Measurements from ENCODE around the gene RAMP2. TPM values are rescaled to one million over a fixed set of nuclear protein-coding genes. Genes with fewer than 3 reads are reported as not detected.
"Not testable (repeated sequence)": the region's sequence is repeated elsewhere in the genome, so short reads cannot be mapped to it uniquely, and the experiment has no call there.

The RAMP2 gene
- 10 to 100 TPM; 40.9 to 49.7 TPM for total RNA-seq
- long read RNA-seq, partial matches to known transcripts, result 1 of 3 reads
- long read RNA-seq, other reads (novel, unspliced or antisense), result 1 of 3 reads

- ATAC-seq, result peak; percentile 62 to 71
- intact Hi-C loops (cut with DNase I), result loop anchor here (5.0 kb wide), 2 partner anchors 39 to 184 kb away; partner anchors contain the start of gene PSMC3IP (in 1 of the 2)
- DNase-seq, result peak; percentile 46
These were observed at the start of gene RAMP2 for GRCh38 chr17:42760652-42761581. RAMP2 (plus strand) TSS chr17:42761227; CDS start chr17:42761262, 35 bp downstream.

DNA sequence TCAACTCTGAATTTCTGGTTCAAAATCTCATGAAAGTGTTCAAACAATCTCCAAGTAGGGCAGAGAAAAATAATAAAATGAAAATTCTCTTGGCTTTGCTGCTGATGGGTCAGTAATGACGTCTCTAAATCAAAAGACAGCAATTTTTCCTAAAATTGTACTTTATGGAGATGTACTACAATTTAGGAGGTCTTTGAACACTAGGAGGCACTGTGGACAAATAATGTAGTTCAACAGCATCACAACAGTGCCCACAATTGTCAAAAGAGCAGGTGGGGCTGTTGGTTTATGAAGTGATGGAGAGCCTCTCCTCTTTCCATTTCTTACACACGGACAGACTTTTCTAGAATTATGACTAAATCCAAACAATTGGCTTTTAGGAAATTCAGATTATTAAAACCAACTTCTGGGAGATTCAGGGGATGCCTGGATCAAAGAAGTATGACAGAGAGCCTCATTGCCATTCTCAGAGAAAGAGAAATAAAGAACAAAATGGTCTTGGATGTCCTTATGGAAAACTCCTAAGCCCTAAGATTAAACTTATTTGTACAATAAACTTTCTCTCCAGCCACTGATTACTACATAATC is 39.9 kb upstream of the RAMP2 start:
- DNase-seq (no peak), ATAC-seq (peak; percentile 61 to 80)
- intact Hi-C loops (cut with DNase I), result loop anchor here (2.0 to 10.0 kb wide), 4 partner anchors 41 to 214 kb away; partner anchors contain the start of genes BECN1 (in 1 of the 2) and RAMP2 (in 1 of the 2)

GRCh38 chr17:42723636-42724035 is 37.4 kb upstream of the RAMP2 start:
- intact Hi-C loops (cut with DNase I), result loop anchor here (5.0 to 10.0 kb wide), 3 partner anchors 39 to 211 kb away; partner anchors contain the start of genes BECN1 (in 1 of the 2) and RAMP2 (in 1 of the 2)
- no peak for ATAC-seq
- DNase-seq, result no peak

DNA sequence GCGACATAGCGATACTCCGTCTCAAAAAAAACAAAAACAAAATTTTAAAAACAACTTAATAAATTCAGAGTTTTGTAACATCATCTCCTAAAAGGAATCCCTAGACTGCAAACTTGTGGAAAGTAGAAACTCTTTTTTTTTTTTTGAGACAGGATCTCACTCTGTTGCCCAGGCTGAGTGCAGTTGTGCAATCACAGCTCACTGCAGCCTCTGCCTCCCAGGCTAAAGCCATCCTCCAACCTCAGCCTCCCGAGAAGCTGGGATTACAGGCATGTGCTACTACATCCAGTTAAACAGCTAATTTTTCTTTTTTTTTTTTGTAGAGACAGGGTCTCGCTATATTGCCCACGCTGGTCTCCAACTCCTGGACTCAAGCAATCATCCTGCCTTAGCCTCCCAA is 35.9 kb upstream of the RAMP2 start:
- intact Hi-C loops (cut with DNase I), result loop anchor here in 1 of 2 donors (10.0 kb wide), 1 partner anchor 210 kb away; no protein-coding TSS in a partner anchor

DNA sequence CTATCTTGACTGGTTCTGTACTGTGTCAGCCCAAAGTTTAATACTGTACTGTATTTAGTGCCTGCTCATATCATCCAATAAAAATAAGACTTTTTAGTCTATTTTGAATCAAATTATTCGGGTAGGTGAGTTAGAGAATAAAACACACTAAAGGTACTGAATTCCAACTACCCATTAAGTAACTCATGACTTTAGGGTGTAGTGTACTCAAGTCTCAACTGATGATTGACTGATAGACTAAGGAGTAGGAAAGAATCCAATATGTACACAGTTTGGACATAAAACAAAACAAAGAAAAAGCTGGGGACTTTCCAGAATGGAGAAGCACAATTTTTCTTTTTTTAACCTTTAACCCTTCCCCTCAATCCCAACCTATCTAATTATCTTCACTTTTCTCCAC is 20.3 kb upstream of the RAMP2 start:
- ATAC-seq, result no peak
- DNase-seq, result no peak
- intact Hi-C loops (cut with DNase I), result no loop called here

More for the DNA sequence above, 35.9 kb upstream of the RAMP2 start:
- no peak for ATAC-seq
- DNase-seq, result no peak

DNA sequence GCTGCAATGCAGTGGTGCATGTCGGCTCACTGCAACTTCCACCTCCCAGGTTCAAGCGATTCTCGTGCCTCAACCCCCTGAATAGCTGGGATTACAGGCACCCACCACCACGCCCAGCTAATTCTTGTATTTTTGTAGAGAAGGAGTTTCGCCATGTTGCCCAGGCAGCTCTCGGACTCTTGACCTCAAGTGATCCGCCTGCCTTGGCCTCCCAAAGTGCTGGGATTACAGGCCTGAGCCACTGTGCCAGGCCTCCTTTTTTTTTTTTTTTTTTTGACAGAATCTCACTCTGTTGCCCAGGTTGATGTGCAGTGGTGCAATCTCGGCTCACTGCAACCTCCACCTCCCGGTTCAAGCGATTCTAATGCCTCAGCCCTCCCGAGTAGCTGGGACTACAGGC is 18.1 kb upstream of the RAMP2 start:
- intact Hi-C loops (cut with DNase I); DNase-seq; ATAC-seq: not testable (repeated sequence)

- DNase-seq, result no peak
- intact Hi-C loops (cut with DNase I), result no loop called here
- ATAC-seq, result no peak
These were observed 17.3 kb upstream of the RAMP2 start for GRCh38 chr17:42743595-42744282.

DNA sequence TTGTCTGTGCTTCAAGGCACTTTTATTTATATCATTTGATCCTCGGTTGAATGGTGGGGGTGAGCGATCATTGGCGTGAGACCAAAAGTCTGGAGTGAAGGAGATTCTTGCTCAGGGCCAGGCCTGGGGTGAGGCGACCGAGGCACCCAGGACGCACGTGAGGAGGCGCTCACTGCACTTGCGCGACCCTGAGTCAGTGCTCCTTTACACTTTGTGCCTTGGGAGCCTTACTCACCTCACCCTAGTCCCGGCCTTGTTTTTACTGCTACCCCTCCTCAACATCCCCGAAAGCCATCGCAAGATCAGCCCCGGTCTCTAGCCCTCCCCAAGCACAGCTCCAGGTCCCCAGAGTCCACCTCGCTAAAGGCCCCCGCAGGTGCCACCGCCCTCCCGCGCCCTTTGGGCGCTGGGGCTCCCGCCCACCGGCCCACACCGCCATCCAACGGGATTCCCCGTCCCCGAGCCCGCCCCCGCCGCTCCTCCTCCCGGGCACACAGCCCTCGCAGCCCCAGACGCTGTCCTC is 16.7 kb upstream of the RAMP2 start:
- peak; percentile 83 for DNase-seq
- ATAC-seq, result peak; percentile 88 to 93
- intact Hi-C loops (cut with DNase I), result no loop called here

GRCh38 chr17:42744806-42745617 is 16.0 kb upstream of the RAMP2 start, which contains the start of gene EZH1:
EZH1 (minus strand) TSS chr17:42745040; CDS start chr17:42728941, 16,099 bp downstream.
- ATAC-seq, result peak; percentile 98 to 99
- DNase-seq, result peak; percentile 90
- intact Hi-C loops (cut with DNase I), result no loop called here

GRCh38 chr17:42748202-42748907 is 12.7 kb upstream of the RAMP2 start:
- intact Hi-C loops (cut with DNase I), result no loop called here
- DNase-seq (no peak), ATAC-seq (no peak)

GRCh38 chr17:42748908-42749798 is 11.9 kb upstream of the RAMP2 start:
- no peak for ATAC-seq
- intact Hi-C loops (cut with DNase I), result no loop called here
- DNase-seq, result no peak

DNA sequence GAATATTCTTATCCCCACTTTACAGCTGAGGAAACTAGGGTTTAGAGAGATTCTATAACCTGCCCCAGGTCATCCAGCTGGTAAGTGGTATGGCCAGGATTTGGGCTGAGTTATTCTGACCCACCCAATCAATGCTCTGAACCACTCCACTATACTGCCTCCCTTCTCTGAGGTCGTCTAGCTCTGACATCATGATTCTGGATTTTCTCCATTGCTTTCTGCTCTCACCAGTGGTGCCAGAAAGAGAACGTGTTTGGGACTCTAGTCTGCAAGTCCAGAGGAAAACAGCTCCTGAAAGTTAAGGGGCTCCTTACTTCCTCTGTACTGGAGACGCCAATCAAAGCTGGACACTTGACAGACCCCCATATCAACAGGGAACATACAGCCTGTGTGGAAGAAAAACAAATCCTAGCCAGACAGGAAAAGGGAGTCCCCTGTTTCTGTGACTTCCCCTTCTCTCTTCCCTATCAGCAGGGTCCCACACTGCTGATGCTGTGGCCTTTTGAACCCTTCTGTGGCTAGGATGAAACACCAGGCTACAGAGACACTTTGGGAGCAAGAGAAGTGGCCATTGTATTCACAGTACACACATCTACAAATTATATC is 10.2 kb upstream of the RAMP2 start:
- ATAC-seq (peak; percentile 20 to 51), DNase-seq (no peak)
- intact Hi-C loops (cut with DNase I), result no loop called here

DNA sequence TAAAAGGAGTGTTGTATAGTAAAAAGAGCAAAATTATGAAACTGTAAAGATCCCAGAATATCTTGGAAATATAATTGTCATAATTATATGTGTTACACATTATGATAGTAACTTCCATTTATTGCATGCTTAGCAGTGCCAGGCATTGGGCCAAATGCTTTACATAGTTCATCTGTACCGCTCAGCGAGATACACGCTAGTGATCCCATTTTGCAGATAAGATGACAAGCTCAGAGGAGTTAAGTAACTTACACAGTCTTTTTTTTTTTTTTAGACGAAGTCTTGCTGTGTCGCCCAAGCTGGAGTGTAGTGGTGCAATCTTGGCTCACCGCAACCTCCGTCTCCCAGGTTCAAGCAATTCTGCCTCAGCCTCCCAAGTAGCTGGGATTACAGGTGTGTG is 9.4 kb upstream of the RAMP2 start:
- ATAC-seq (no peak), DNase-seq (no peak)
- intact Hi-C loops (cut with DNase I), result no loop called here

DNA sequence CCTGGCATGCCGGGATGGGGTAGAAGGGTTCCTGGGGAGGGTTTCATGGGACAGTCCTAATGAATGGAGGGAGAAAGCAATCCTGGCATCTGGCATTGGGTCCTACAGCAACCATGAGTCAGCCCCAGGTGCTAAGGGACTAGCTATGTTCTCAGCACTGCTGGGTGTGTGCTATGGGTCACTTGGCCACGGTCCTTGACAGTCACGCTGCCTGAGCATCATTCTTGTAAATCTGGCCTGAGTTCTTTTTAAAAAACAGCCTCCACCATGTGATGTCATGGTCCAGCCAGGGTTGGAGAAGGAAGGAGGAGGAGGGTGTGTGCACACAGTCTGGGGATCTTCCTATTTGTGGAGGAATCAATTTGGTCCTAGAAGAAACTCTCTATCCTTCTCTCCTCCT is 6.2 kb upstream of the RAMP2 start:
- DNase-seq (peak; percentile 61), ATAC-seq (peak; percentile 35 to 75)
- intact Hi-C loops (cut with DNase I), result no loop called here

GRCh38 chr17:42759982-42760651 is 910 bp upstream of the RAMP2 start:
- DNase-seq (no peak), ATAC-seq (peak in 1 of 2 donors; percentile 3)
- intact Hi-C loops (cut with DNase I), result loop anchor here (5.0 kb wide), 2 partner anchors 38 to 183 kb away; partner anchors contain the start of gene PSMC3IP (in 1 of the 2)

Measured in left cardiac atrium (tissue), 4 donors.